Activated T-cell treated with anti-CD3 and anti-CD28 coated beads, Interleukin-2, amount 50 U/mL, for 1 hour (primary cell): ENCODE measurements around the gene TRAPPC8.

Experiments
- DNase-seq: peaks from one replicate; pipeline ENCODE4 v3.0.0-alpha.2; 2020

Gene TRAPPC8

DNA sequence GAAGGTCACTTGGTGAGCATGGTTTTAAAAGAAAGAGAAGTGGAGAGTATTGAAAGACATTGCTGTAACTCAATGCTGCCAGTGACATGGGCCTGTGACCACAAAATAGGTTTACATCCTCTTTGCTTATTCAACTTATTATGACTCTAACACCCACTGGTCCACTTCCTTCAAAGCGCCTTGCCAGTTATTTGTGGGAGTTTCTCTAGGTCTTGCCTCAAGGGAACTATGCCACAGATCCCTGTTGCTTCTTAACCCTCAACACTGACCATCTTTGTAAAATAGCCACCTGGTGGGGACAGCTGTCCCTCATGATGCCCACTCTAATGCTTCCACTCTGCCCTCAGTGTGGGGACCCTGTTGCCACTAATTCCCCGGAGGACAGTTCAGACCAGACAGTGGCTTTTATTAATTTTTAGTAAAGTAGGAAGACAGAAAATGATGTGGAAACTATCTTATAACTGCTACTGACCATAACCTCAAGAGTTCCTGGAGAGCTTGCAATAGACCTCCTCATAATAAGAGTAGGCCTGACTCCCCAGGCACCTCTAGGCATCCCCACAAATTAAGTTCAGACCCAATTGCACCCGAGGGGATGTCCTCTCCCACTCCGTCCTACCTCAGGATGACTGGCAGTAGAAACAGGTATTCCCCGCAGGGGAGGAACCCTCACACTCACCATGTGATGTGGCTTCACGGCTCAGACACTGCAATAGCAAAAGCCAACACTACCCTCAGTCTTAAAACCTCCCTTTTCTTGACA, 150.9 kb downstream of the TRAPPC8 start:
- DNase-seq, result no peak

DNA sequence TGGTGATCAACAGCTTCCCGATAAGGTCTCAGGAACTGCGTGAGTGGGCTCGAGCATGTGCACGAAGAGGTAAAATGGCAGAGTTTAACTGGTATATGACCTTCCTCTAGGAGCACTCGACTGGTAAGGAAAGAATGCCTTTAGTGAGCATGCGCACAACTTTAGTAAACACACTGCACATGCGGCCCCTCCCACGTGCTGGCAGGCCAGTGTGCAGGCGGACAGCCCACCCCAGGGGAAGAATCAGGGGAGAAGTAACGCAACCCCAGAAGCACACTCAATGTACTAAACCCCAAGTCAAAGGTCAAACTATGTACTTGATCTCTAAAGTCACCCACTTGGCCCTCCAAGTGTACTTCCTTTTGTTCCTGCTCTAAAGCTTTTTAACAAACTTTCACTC, 153.5 kb downstream of the TRAPPC8 start:
- no peak for DNase-seq

DNA sequence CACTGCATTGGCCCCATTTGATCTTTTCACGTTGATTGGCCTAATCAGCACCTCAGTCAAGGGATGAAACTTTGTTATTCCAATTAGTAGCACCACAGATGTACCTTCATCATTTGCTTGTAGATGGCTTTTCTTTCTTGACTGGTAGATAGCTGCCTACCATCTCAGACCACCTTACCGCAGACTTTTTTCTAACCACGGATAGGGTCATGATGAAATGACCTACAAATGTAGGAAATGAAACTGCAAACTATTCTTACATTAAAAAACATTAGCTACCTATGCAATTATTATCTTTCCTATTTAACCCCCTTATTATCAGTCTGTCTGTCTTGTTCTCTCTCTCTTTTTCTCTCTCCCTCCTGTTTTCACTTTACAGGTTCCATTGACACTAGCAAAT, 159.9 kb downstream of the TRAPPC8 start:
- DNase-seq, result no peak
